ENCODE measurements around the gene NTN5. TPM values are rescaled to one million over a fixed set of nuclear protein-coding genes. Genes with fewer than 3 reads are reported as not detected.

Gene NTN5
- polyA plus RNA-seq, 1 experiment, result 0.11 TPM

DNA sequence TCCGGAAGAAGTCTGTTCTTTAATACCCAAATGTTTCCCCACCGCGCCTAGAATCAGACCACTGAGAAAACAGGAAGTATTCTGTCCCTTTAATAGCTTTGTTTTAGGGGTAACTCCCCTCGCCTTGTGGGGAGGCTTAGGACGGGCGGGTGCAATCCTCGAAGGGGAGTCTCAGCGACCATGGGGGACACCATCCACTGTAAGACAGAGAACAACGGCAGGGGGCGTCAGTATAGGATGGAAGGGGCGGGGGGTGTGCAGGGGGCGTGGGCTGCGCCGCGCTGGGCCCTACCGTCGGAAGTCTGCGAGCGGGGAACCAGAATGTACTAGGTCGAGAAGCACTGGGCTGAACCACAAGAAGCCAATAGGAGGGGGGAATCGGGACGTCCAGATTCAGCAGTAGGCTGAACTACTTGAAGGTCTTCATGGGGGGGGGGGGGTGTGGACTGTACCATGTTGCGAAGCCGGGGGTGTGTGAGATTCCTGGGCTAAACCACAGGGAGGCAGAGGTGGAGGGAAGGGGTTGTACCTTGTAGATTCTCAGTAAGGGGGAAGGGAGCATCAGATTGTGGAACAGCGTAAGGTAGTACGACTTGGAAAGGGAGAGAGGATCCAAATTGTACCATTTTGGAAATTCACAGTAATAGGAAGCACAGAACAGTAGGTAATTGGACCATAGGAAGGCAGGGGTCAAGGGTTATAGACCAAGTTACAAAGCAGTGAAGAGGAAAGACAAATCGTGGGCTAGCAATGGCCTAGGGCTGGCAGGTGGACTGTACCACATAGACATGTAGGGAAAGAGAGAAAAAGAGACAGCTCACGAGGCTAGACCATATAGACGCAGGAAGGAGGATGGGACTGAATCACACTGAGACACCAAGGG, 34.6 kb downstream of the NTN5 start:
- POLR2A ChIA-PET, result no interaction called here
- CTCF ChIA-PET, result no interaction called here

DNA sequence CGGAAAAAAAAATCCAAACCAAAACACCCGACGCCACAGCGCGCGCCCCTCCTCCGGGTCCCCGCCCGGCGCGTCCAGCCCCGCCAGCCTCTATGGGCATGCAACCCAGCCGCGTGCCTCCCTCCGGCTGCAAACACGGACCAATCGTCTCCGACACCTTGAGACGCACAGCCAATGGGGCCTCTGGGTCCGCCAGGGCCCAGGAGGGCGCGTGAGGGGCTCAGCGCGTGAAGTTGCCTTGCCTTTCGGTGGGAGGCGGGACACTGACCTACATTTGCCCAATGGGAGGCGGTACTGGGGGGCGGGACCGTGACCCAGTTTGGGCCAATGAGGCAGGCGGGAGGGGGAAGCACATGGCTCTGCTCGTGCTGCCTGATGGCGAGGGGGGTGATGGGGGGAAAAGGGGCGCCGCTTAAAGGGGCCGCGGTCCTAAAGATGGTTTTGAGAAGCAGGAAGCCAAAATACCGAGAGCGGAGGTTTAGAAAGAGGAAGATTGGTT, 35.3 kb downstream of the NTN5 start:
- TF ChIP-seq, protein P1, sequence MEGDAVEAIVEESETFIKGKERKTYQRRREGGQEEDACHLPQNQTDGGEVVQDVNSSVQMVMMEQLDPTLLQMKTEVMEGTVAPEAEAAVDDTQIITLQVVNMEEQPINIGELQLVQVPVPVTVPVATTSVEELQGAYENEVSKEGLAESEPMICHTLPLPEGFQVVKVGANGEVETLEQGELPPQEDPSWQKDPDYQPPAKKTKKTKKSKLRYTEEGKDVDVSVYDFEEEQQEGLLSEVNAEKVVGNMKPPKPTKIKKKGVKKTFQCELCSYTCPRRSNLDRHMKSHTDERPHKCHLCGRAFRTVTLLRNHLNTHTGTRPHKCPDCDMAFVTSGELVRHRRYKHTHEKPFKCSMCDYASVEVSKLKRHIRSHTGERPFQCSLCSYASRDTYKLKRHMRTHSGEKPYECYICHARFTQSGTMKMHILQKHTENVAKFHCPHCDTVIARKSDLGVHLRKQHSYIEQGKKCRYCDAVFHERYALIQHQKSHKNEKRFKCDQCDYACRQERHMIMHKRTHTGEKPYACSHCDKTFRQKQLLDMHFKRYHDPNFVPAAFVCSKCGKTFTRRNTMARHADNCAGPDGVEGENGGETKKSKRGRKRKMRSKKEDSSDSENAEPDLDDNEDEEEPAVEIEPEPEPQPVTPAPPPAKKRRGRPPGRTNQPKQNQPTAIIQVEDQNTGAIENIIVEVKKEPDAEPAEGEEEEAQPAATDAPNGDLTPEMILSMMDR (IDR thresholded peaks at IDR 0.05; ENCODE audit: insufficient read depth, low read depth, low read length), result no peak
- Histone ChIP-seq H3K4me3 (ENCODE audit: low read depth, low read length) (peak overlapping the region; percentile 65), H3K36me3 (ENCODE audit: control insufficient read depth, insufficient read depth, low read length) (no peaks in the 10 kb centered on the region), H3K27me3 (ENCODE audit: control insufficient read depth, insufficient read depth, low read length) (peaks cover 4% of the 10 kb centered on the region; the same call in 1 of the 2 replicates)
- ChIA-PET POLR2A (no interaction called here), CTCF (interaction anchor here (1.2 kb wide), 1 partner anchor 10 kb away, joined by 3 read pairs; no protein-coding TSS in a partner anchor)
- DNase-seq (ENCODE audit: low read depth), result peak; percentile 97

More for the DNA sequence above, 34.6 kb downstream of the NTN5 start:
- TF ChIP-seq, protein P1 (IDR thresholded peaks at IDR 0.05; ENCODE audit: insufficient read depth, low read depth, low read length), result peak; percentile 34; the same call in 1 of the 2 replicates
- no peaks in the 10 kb centered on the region for H3K36me3 ChIP-seq (ENCODE audit: control insufficient read depth, insufficient read depth, low read length)
- H3K4me3 ChIP-seq (ENCODE audit: low read depth, low read length), result peak overlapping the region; percentile 65
- peaks cover 4% of the 10 kb centered on the region; the same call in 1 of the 2 replicates for H3K27me3 ChIP-seq (ENCODE audit: control insufficient read depth, insufficient read depth, low read length)
- peak; percentile 59 for DNase-seq (ENCODE audit: low read depth)

DNA sequence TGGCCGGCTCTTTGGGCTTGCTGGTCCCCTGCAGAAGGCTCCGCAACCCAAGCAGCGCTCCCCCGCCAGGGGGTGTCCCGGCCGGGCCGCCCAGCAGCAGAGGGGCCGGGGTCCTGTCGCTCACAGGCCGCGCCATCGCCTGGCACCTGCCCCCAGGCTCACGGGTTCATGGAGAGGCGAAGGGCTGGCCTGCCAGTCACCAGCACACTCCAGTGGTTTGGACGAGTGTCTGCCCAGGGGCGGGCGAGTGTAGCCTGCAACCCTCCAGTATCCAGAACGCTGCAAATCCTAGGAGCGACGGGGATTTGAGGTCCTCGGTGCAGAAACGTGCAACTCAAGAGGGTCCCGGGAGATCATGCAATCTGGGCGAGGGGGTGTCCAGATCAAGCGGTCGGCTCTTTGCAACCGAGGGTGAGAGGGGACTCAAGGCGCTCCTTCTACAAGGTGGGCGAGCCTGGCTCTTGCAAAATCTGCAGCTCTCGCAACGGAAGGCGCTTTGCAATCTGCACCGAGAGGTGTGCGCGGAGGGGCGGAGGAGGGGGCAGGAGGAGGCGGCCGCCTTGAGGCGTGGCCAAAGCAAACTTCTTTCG, 35.9 kb downstream of the NTN5 start, which contains the start of gene DBP:
DBP (minus strand) TSS at position 521 of the 590 bp plus-strand sequence; CDS start at position 136, 385 bp downstream.
- ChIA-PET CTCF (interaction anchor here (1.2 kb wide), 1 partner anchor 9 kb away, joined by 3 read pairs; no protein-coding TSS in a partner anchor), POLR2A (no interaction called here)
- peak within 1 kb of the TSS; percentile 65 for H3K4me3 ChIP-seq (ENCODE audit: low read depth, low read length)
- no peak for DNase-seq (ENCODE audit: low read depth)
- H3K36me3 ChIP-seq (ENCODE audit: control insufficient read depth, insufficient read depth, low read length), result no peaks in the 10 kb centered on the region
- TF ChIP-seq, protein P1 (IDR thresholded peaks at IDR 0.05; ENCODE audit: insufficient read depth, low read depth, low read length), result peak; percentile 24; the same call in 1 of the 2 replicates
- H3K27me3 ChIP-seq (ENCODE audit: control insufficient read depth, insufficient read depth, low read length), result peaks cover 4% of the 10 kb centered on the region; the same call in 1 of the 2 replicates

DNA sequence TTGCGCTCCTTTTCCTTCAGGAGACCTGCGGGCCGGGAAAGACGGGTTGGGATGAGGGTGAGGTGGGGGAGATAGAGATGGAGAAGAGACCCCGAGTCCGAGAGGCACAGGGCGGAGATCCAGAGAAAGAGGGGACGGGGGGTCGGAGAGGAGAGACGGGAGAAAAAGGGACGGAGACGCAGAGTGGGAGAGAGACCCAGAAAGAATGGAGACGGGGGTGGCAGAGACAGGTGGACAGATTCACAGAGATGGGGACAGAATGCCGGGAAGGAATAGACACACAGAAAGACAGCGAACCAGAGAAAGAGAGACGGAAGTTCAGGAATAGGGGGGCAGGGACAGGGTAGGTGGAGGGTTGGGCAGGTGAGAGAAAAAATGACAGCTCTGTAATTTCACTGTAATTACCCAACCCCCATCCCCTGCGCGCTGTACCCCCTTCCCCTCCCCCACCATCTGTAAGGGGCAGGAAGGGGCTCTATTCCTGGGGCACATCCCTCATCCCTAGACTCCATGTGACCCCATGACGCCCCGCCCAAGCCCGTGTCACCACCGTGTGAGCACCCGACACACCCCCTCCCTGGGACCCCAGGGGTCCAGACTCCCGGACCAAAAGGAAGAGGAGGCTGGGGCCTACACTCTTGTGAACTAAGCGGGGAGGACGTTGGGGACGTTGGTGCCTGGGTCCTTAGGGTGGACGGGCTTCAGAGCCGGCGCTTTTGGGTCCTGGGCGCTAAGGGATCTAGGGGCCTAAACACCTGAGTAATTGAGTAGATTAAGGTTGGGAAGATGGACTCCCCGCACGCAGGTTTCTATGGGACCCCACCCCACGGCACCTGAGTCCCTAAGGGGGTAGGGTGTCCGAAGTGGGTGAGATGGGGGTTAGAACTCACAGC, 36.6 kb downstream of the NTN5 start:
- POLR2A ChIA-PET, result no interaction called here
- DNase-seq (ENCODE audit: low read depth), result no peak
- CTCF ChIA-PET, result interaction anchor here (1.2 kb wide), 1 partner anchor 9 kb away, joined by 3 read pairs; no protein-coding TSS in a partner anchor

More for the DNA sequence above, 36.6 kb downstream of the NTN5 start:
- no peaks in the 10 kb centered on the region for H3K36me3 ChIP-seq (ENCODE audit: control insufficient read depth, insufficient read depth, low read length)
- peaks cover 4% of the 10 kb centered on the region; the same call in 1 of the 2 replicates for H3K27me3 ChIP-seq (ENCODE audit: control insufficient read depth, insufficient read depth, low read length)
- H3K4me3 ChIP-seq (ENCODE audit: low read depth, low read length), result peak overlapping the region; percentile 65
- TF ChIP-seq, protein P1 (IDR thresholded peaks at IDR 0.05; ENCODE audit: insufficient read depth, low read depth, low read length), result no peak

All from BJ (cell line).